ENCODE data around the gene GJB2.

The GJB2 gene

GRCh38 chr13:20181188-20181587 lies 11.6 kb downstream of the GJB2 start:
- TF ChIP-seq ARNTL (CRISPR knock-in tag; IDR thresholded peaks at IDR 0.05; ENCODE audit: borderline replicate concordance, low read depth) (no peak), TCF4 (CRISPR knock-in tag; IDR thresholded peaks at IDR 0.05; ENCODE audit: borderline replicate concordance) (no peak), ZNF565 (CRISPR knock-in tag; conservative IDR thresholded peaks at IDR 0.05; ENCODE audit: low read depth) (no peak), OSR1 (CRISPR knock-in tag; IDR thresholded peaks at IDR 0.05) (no peak), ZNF70 (CRISPR knock-in tag; IDR thresholded peaks at IDR 0.05) (no peak)
- no peak for ATAC-seq

- no peak for ATAC-seq
- no peak for TF ChIP-seq SNAI2 (CRISPR knock-in tag; IDR thresholded peaks at IDR 0.05)
- no peak for TF ChIP-seq RARB (CRISPR knock-in tag; IDR thresholded peaks at IDR 0.05)
- TF ChIP-seq CSDC2 (CRISPR knock-in tag; IDR thresholded peaks at IDR 0.05) = no peak
Observed at GRCh38 chr13:20178156-20178555, 14.6 kb downstream of the GJB2 start.

- ATAC-seq = peak; percentile 27
- TF ChIP-seq ZC3H10 (CRISPR knock-in tag; IDR thresholded peaks at IDR 0.05) (no peak), PATZ1 (CRISPR knock-in tag; IDR thresholded peaks at IDR 0.05; ENCODE audit: borderline replicate concordance) (no peak), PPARA (CRISPR knock-in tag; IDR thresholded peaks at IDR 0.05; ENCODE audit: borderline replicate concordance) (no peak), OSR1 (CRISPR knock-in tag; IDR thresholded peaks at IDR 0.05) (no peak), BACH2 (CRISPR knock-in tag; IDR thresholded peaks at IDR 0.05; ENCODE audit: borderline replicate concordance) (no peak)
Observed at GRCh38 chr13:20177049-20177831, 15.5 kb downstream of the GJB2 start.

GRCh38 chr13:20175907-20176652 lies 16.7 kb downstream of the GJB2 start:
- TF ChIP-seq OSR1 (CRISPR knock-in tag; IDR thresholded peaks at IDR 0.05) (no peak), TSHZ2 (CRISPR knock-in tag; IDR thresholded peaks at IDR 0.05) (no peak), ZC3H10 (CRISPR knock-in tag; IDR thresholded peaks at IDR 0.05) (no peak), TOX (CRISPR knock-in tag; IDR thresholded peaks at IDR 0.05; ENCODE audit: borderline replicate concordance) (no peak), ESRRG (CRISPR knock-in tag; IDR thresholded peaks at IDR 0.05) (no peak), POU6F1 (CRISPR knock-in tag; IDR thresholded peaks at IDR 0.05; ENCODE audit: borderline replicate concordance, low read depth) (no peak), SNAI2 (CRISPR knock-in tag; IDR thresholded peaks at IDR 0.05) (no peak), ZNF565 (CRISPR knock-in tag; conservative IDR thresholded peaks at IDR 0.05; ENCODE audit: low read depth) (no peak), RARB (CRISPR knock-in tag; IDR thresholded peaks at IDR 0.05) (no peak), TCF4 (CRISPR knock-in tag; IDR thresholded peaks at IDR 0.05; ENCODE audit: borderline replicate concordance) (no peak), ZNF8 (CRISPR knock-in tag; IDR thresholded peaks at IDR 0.05) (no peak), BACH2 (CRISPR knock-in tag; IDR thresholded peaks at IDR 0.05; ENCODE audit: borderline replicate concordance) (no peak), PATZ1 (CRISPR knock-in tag; IDR thresholded peaks at IDR 0.05; ENCODE audit: borderline replicate concordance) (no peak)
- ATAC-seq = no peak
